ENCODE data around the gene SLC9B2. TPM values are rescaled to one million over a fixed set of nuclear protein-coding genes. Genes with fewer than 3 reads are reported as not detected.

The SLC9B2 gene
- total RNA-seq, 1 experiment from 2014 or later: 28.0 TPM

GRCh38 chr4:103085555-103086196 lies 9.1 kb upstream of the SLC9B2 start:
- intact Hi-C loops (cut with micrococcal nuclease; ENCODE audit: unreplicated experiment): no loop called here

GRCh38 chr4:103079621-103080020 lies 3.1 kb upstream of the SLC9B2 start:
- CTCF ChIA-PET: no interaction called here
- Histone ChIP-seq H3K27me3 (replicated peaks; ENCODE audit: insufficient read depth, low read depth, low read length, poor library complexity) (no peaks in the 10 kb centered on the region), H3K4me3 (ENCODE audit: low read depth, low read length, poor library complexity, severe bottlenecking) (no peak overlapping the region), H3K9me3 (ENCODE audit: low read depth, low read length, poor library complexity, severe bottlenecking) (no peaks in the 10 kb centered on the region), H3K27ac (ENCODE audit: low read depth, low read length, poor library complexity, severe bottlenecking) (no peak overlapping the region), H3K36me3 (ENCODE audit: insufficient read depth, low read length, poor library complexity, severe bottlenecking) (no peaks in the 10 kb centered on the region), H3K4me1 (ENCODE audit: insufficient read depth, low read length, poor library complexity, severe bottlenecking) (peaks cover 6% of the 10 kb centered on the region)
- BruUV-seq (replicated peaks): no TSS peak
- POLR2A ChIA-PET (ENCODE audit: low non-redundant PET): no interaction called here
- intact Hi-C loops (cut with micrococcal nuclease; ENCODE audit: unreplicated experiment): no loop called here
- no peak for DNase-seq (ENCODE audit: low spot score)
- no peak for TF ChIP-seq CTCF (conservative IDR thresholded peaks at IDR 0.05; ENCODE audit: low read depth, low read length)
- no peak for TF ChIP-seq EZH2 (IDR thresholded peaks at IDR 0.05; ENCODE audit: borderline replicate concordance, low read depth, low read length, poor library complexity, severe bottlenecking)

More at GRCh38 chr4:103085555-103086196, 9.1 kb upstream of the SLC9B2 start:
- no peaks in the 10 kb centered on the region for H3K36me3 ChIP-seq (ENCODE audit: insufficient read depth, low read length, poor library complexity, severe bottlenecking)
- POLR2A ChIA-PET (ENCODE audit: low non-redundant PET): no interaction called here
- DNase-seq (ENCODE audit: low spot score): no peak
- TF ChIP-seq EZH2 (IDR thresholded peaks at IDR 0.05; ENCODE audit: borderline replicate concordance, low read depth, low read length, poor library complexity, severe bottlenecking): no peak
- TF ChIP-seq CTCF (conservative IDR thresholded peaks at IDR 0.05; ENCODE audit: low read depth, low read length): no peak
- H3K4me1 ChIP-seq (ENCODE audit: insufficient read depth, low read length, poor library complexity, severe bottlenecking): no peaks in the 10 kb centered on the region
- no TSS peak for BruUV-seq (replicated peaks)
- H3K4me3 ChIP-seq (ENCODE audit: low read depth, low read length, poor library complexity, severe bottlenecking): no peak overlapping the region
- H3K9me3 ChIP-seq (ENCODE audit: low read depth, low read length, poor library complexity, severe bottlenecking): no peaks in the 10 kb centered on the region
- H3K27me3 ChIP-seq (replicated peaks; ENCODE audit: insufficient read depth, low read depth, low read length, poor library complexity): no peaks in the 10 kb centered on the region
- CTCF ChIA-PET: no interaction called here
- no peak overlapping the region for H3K27ac ChIP-seq (ENCODE audit: low read depth, low read length, poor library complexity, severe bottlenecking)

- Histone ChIP-seq H3K4me3 (ENCODE audit: low read depth, low read length, poor library complexity, severe bottlenecking) (peak overlapping the region; percentile 73), H3K36me3 (ENCODE audit: insufficient read depth, low read length, poor library complexity, severe bottlenecking) (no peaks in the 10 kb centered on the region), H3K9me3 (ENCODE audit: low read depth, low read length, poor library complexity, severe bottlenecking) (no peaks in the 10 kb centered on the region), H3K4me1 (ENCODE audit: insufficient read depth, low read length, poor library complexity, severe bottlenecking) (peaks cover 6% of the 10 kb centered on the region), H3K27ac (ENCODE audit: low read depth, low read length, poor library complexity, severe bottlenecking) (peak overlapping the region; percentile 92), H3K27me3 (replicated peaks; ENCODE audit: insufficient read depth, low read depth, low read length, poor library complexity) (no peaks in the 10 kb centered on the region)
- ChIA-PET POLR2A (ENCODE audit: low non-redundant PET) (no interaction called here), CTCF (no interaction called here)
- intact Hi-C loops (cut with micrococcal nuclease; ENCODE audit: unreplicated experiment): no loop called here
- BruUV-seq (replicated peaks): no TSS peak
- peak; percentile 81 for DNase-seq (ENCODE audit: low spot score)
- no peak for TF ChIP-seq CTCF (conservative IDR thresholded peaks at IDR 0.05; ENCODE audit: low read depth, low read length)
- no peak for TF ChIP-seq EZH2 (IDR thresholded peaks at IDR 0.05; ENCODE audit: borderline replicate concordance, low read depth, low read length, poor library complexity, severe bottlenecking)
Observed at GRCh38 chr4:103075894-103076746, 441 bp downstream of the SLC9B2 start.
